K562 (cell line): ENCODE measurements around the gene INTS13. TPM values are rescaled to one million over a fixed set of nuclear protein-coding genes. Genes with fewer than 3 reads are reported as not detected.

ENCODE experiments used
- POLR2AphosphoS2 ChIP-seq: IDR thresholded peaks from 2 replicates; pipeline ENCODE4 v1.6.1; 2012; ENCODE audit warnings: low read length, improper control_type of control experiment
- PRMT5 ChIP-seq: sonication (generic); formaldehyde crosslinking; IDR thresholded peaks from 2 replicates; pipeline ENCODE4 v1.5.0; 2020; ENCODE audit warnings: missing genetic modification reagents
- SIN3A ChIP-seq, 2 experiments: fragments of 150-350 bp in 1 of 2; IDR thresholded peaks; 2 replicates each; pipeline ENCODE4 v1.6.1; 2011 to 2016; ENCODE audit warnings: borderline replicate concordance in 2 of 2, low read depth in 2 of 2, low read length in 2 of 2, mild to moderate bottlenecking in 2 of 2, moderate library complexity in 2 of 2; ENCODE audit not compliant: control insufficient read depth in 1 of 2
- TOE1 ChIP-seq, 2 experiments: fragments of 450-650 bp in 1 of 2; sonication (generic) in 1 of 2; formaldehyde crosslinking in 1 of 2; IDR thresholded peaks; 2 replicates each; pipeline versions ENCODE4 v1.7.1 to v1.8.0; 2016 to 2022; ENCODE audit warnings: borderline replicate concordance in 2 of 2, mild to moderate bottlenecking in 2 of 2, antibody characterized with exemption in 1 of 2, inconsistent platforms in 1 of 2, low read depth in 1 of 2, missing genetic modification reagents in 1 of 2, moderate library complexity in 1 of 2
- TSC22D4 ChIP-seq: fragments of 450-650 bp; IDR thresholded peaks from 2 replicates; pipeline ENCODE4 v1.6.1; 2016; ENCODE audit warnings: missing genetic modification characterization, missing biosample characterization, control low read depth
- ZBTB1 ChIP-seq: sonication (generic); formaldehyde crosslinking; IDR thresholded peaks from 2 replicates; pipeline ENCODE4 v1.8.1; 2023; ENCODE audit warnings: missing genetic modification reagents, low read depth, mild to moderate bottlenecking, borderline replicate concordance
- ZNF12 ChIP-seq: sonication (generic); formaldehyde crosslinking; IDR thresholded peaks from 2 replicates; pipeline ENCODE4 v1.4.0; 2020; ENCODE audit warnings: mild to moderate bottlenecking, missing genetic modification reagents
- ZNF23 ChIP-seq: fragments of 250-450 bp; sonication (Bioruptor Pico); IDR thresholded peaks from 2 replicates; pipeline ENCODE4 v1.4.0; 2020; ENCODE audit warnings: mild to moderate bottlenecking
- polyA plus RNA-seq, 8 experiments: library from polyadenylated mRNA; depleted of rRNA in 4 of 8; stranded (reverse) in 5 of 8; unstranded in 3 of 8; fragments of >200 nt; fragmentation: Nextera tagmentation in 2 of 8; fragmentation: Illumina TruSeq in 1 of 8; extraction: Ambion mirVana in 2 of 8; extraction: Trizol in 1 of 8; gene quantifications; 2 replicates each; pipeline versions ENCODE4 v1.2.1 to v1.2.3, GENCODE V29; 2011 to 2014; ENCODE audit warnings: inconsistent platforms in 1 of 8, missing spikeins in 1 of 8
- total RNA-seq, 7 experiments: library from RNA; depleted of rRNA in 6 of 7; stranded (reverse); fragments of >200 nt in 6 of 7; fragmentation: Illumina TruSeq in 2 of 7; extraction: Trizol in 2 of 7; gene quantifications; 2 replicates each; pipeline versions ENCODE4 v1.2.1 to v1.2.3, GENCODE V29; 2011 to 2021; ENCODE audit warnings: low replicate concordance in 1 of 7
- TF ChIP-seq, protein P1 (sequence below), 3 experiments: fragments of 200-800 bp in 1 of 3; fragments of 250-450 bp in 1 of 3; fragments of 450-650 bp in 1 of 3; sonication (Bioruptor Pico) in 1 of 3; sonication (Bioruptor generic) in 1 of 3; formaldehyde crosslinking in 1 of 3; IDR thresholded peaks; 2 replicates each; pipeline versions ENCODE4 v1.6.1 to v1.8.0; 2016 to 2022; ENCODE audit warnings: mild to moderate bottlenecking in 2 of 3, missing genetic modification characterization in 2 of 3, missing compliant biosample characterization in 1 of 3, moderate library complexity in 1 of 3
- TF ChIP-seq, protein P2 (sequence below): fragments of 250-450 bp; sonication (Bioruptor Pico); IDR thresholded peaks from 2 replicates; pipeline ENCODE4 v1.4.0; 2020
- TF ChIP-seq, protein P3 (sequence below): fragments of 250-450 bp; sonication (Bioruptor Pico); IDR thresholded peaks from 2 replicates; pipeline ENCODE4 v1.5.0; 2022; ENCODE audit warnings: mild to moderate bottlenecking
- TF ChIP-seq, protein P4 (sequence below): fragments of 450-650 bp; formaldehyde crosslinking; IDR thresholded peaks from 2 replicates; pipeline ENCODE4 v1.4.0; 2020; ENCODE audit warnings: mild to moderate bottlenecking
- TF ChIP-seq, protein P5 (sequence below): sonication (generic); formaldehyde crosslinking; IDR thresholded peaks from 2 replicates; pipeline ENCODE4 v1.8.0; 2022; ENCODE audit warnings: missing genetic modification reagents, mild to moderate bottlenecking, moderate library complexity, borderline replicate concordance

INTS13 gene
- total and polyA plus RNA-seq, 9 of the 15 experiments (the other 6 are each of a cell fraction or from before 2014, with no cell fraction given), result 48.3 to 91.8 (median 78.1) TPM

DNA sequence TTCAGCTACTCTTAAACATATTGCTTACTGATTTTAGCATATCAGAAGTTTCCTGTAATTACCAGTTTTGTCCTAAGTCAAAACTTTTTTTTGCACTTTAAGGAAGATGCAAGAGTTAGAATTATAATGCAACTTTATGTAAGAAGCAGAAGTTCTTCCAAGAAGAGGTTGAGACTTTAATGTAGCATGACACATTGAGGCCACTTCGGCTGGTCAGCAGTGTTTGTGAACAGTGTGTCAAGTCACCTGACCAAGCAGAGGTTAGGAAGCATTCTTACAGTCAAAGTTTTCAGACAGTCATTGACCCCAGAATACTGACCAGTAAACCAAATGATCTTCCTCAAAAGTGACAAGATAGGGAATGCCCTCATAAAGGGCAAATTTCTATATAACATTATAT, 15.7 kb upstream of the INTS13 start (continued):
- TF ChIP-seq TOE1 (IDR thresholded peaks at IDR 0.05; ENCODE audit: borderline replicate concordance), result no peak
- no peak for TF ChIP-seq TOE1 (CRISPR knock-in tag; IDR thresholded peaks at IDR 0.05; ENCODE audit: borderline replicate concordance, low read depth)
- no peak for TF ChIP-seq PRMT5 (CRISPR knock-in tag)
- TF ChIP-seq ZBTB1 (CRISPR knock-in tag), result no peak
- no peak for TF ChIP-seq ZNF23 (CRISPR knock-in tag)
- no peak for TF ChIP-seq ZNF12 (CRISPR knock-in tag)
- no peak for TF ChIP-seq SIN3A (IDR thresholded peaks at IDR 0.05; ENCODE audit: borderline replicate concordance in 2 of 2, control insufficient read depth in 1 of 2, low read depth in 2 of 2, low read length in 2 of 2)
- TF ChIP-seq, protein P1, sequence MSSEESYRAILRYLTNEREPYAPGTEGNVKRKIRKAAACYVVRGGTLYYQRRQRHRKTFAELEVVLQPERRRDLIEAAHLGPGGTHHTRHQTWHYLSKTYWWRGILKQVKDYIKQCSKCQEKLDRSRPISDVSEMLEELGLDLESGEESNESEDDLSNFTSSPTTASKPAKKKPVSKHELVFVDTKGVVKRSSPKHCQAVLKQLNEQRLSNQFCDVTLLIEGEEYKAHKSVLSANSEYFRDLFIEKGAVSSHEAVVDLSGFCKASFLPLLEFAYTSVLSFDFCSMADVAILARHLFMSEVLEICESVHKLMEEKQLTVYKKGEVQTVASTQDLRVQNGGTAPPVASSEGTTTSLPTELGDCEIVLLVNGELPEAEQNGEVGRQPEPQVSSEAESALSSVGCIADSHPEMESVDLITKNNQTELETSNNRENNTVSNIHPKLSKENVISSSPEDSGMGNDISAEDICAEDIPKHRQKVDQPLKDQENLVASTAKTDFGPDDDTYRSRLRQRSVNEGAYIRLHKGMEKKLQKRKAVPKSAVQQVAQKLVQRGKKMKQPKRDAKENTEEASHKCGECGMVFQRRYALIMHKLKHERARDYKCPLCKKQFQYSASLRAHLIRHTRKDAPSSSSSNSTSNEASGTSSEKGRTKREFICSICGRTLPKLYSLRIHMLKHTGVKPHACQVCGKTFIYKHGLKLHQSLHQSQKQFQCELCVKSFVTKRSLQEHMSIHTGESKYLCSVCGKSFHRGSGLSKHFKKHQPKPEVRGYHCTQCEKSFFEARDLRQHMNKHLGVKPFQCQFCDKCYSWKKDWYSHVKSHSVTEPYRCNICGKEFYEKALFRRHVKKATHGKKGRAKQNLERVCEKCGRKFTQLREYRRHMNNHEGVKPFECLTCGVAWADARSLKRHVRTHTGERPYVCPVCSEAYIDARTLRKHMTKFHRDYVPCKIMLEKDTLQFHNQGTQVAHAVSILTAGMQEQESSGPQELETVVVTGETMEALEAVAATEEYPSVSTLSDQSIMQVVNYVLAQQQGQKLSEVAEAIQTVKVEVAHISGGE (CRISPR knock-in tag; IDR thresholded peaks at IDR 0.05), result no peak
- no peak for TF ChIP-seq TSC22D4 (tag)
- TF ChIP-seq, protein P2, sequence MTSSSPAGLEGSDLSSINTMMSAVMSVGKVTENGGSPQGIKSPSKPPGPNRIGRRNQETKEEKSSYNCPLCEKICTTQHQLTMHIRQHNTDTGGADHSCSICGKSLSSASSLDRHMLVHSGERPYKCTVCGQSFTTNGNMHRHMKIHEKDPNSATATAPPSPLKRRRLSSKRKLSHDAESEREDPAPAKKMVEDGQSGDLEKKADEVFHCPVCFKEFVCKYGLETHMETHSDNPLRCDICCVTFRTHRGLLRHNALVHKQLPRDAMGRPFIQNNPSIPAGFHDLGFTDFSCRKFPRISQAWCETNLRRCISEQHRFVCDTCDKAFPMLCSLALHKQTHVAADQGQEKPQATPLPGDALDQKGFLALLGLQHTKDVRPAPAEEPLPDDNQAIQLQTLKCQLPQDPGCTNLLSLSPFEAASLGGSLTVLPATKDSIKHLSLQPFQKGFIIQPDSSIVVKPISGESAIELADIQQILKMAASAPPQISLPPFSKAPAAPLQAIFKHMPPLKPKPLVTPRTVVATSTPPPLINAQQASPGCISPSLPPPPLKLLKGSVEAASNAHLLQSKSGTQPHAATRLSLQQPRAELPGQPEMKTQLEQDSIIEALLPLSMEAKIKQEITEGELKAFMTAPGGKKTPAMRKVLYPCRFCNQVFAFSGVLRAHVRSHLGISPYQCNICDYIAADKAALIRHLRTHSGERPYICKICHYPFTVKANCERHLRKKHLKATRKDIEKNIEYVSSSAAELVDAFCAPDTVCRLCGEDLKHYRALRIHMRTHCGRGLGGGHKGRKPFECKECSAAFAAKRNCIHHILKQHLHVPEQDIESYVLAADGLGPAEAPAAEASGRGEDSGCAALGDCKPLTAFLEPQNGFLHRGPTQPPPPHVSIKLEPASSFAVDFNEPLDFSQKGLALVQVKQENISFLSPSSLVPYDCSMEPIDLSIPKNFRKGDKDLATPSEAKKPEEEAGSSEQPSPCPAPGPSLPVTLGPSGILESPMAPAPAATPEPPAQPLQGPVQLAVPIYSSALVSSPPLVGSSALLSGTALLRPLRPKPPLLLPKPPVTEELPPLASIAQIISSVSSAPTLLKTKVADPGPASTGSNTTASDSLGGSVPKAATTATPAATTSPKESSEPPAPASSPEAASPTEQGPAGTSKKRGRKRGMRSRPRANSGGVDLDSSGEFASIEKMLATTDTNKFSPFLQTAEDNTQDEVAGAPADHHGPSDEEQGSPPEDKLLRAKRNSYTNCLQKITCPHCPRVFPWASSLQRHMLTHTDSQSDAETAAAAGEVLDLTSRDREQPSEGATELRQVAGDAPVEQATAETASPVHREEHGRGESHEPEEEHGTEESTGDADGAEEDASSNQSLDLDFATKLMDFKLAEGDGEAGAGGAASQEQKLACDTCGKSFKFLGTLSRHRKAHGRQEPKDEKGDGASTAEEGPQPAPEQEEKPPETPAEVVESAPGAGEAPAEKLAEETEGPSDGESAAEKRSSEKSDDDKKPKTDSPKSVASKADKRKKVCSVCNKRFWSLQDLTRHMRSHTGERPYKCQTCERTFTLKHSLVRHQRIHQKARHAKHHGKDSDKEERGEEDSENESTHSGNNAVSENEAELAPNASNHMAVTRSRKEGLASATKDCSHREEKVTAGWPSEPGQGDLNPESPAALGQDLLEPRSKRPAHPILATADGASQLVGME (CRISPR knock-in tag), result no peak
- TF ChIP-seq, protein P3, sequence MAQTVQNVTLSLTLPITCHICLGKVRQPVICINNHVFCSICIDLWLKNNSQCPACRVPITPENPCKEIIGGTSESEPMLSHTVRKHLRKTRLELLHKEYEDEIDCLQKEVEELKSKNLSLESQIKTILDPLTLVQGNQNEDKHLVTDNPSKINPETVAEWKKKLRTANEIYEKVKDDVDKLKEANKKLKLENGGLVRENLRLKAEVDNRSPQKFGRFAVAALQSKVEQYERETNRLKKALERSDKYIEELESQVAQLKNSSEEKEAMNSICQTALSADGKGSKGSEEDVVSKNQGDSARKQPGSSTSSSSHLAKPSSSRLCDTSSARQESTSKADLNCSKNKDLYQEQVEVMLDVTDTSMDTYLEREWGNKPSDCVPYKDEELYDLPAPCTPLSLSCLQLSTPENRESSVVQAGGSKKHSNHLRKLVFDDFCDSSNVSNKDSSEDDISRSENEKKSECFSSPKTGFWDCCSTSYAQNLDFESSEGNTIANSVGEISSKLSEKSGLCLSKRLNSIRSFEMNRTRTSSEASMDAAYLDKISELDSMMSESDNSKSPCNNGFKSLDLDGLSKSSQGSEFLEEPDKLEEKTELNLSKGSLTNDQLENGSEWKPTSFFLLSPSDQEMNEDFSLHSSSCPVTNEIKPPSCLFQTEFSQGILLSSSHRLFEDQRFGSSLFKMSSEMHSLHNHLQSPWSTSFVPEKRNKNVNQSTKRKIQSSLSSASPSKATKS, result no peak
- TF ChIP-seq, protein P4, sequence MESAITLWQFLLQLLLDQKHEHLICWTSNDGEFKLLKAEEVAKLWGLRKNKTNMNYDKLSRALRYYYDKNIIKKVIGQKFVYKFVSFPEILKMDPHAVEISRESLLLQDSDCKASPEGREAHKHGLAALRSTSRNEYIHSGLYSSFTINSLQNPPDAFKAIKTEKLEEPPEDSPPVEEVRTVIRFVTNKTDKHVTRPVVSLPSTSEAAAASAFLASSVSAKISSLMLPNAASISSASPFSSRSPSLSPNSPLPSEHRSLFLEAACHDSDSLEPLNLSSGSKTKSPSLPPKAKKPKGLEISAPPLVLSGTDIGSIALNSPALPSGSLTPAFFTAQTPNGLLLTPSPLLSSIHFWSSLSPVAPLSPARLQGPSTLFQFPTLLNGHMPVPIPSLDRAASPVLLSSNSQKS (CRISPR knock-in tag), result no peak
- TF ChIP-seq, protein P5, sequence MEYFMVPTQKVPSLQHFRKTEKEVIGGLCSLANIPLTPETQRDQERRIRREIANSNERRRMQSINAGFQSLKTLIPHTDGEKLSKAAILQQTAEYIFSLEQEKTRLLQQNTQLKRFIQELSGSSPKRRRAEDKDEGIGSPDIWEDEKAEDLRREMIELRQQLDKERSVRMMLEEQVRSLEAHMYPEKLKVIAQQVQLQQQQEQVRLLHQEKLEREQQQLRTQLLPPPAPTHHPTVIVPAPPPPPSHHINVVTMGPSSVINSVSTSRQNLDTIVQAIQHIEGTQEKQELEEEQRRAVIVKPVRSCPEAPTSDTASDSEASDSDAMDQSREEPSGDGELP (CRISPR knock-in tag), result no peak
- TF ChIP-seq POLR2AphosphoS2, result no peak
